GM18526 (cell line): Measurements from ENCODE around the gene HIPK1.

Source experiments
- POLR2A ChIP-seq: IDR thresholded peaks from 3 replicates; pipeline ENCODE4 v1.6.1; 2011; ENCODE audit not compliant: insufficient read length; ENCODE audit errors: extremely low read depth

Gene HIPK1

DNA sequence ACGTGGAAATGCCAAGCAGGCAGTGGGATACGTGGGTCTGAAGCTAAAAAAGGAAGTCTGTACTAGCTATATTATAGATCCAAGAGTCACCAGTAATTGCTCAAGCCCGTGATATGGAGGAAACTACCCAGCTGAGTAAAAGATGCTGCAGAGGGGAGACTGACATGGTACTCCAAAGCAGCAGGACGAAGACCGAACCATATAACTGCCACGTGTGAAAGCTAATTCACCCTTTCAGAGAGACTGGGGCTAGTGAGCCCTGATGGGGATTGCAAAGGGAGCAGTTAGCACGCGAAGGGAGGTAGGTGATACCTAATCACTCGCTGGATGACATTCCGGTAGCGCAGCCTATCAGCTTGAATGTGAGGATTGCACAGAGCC, 24.8 kb upstream of the HIPK1 start:
- TF ChIP-seq POLR2A, result no peak

DNA sequence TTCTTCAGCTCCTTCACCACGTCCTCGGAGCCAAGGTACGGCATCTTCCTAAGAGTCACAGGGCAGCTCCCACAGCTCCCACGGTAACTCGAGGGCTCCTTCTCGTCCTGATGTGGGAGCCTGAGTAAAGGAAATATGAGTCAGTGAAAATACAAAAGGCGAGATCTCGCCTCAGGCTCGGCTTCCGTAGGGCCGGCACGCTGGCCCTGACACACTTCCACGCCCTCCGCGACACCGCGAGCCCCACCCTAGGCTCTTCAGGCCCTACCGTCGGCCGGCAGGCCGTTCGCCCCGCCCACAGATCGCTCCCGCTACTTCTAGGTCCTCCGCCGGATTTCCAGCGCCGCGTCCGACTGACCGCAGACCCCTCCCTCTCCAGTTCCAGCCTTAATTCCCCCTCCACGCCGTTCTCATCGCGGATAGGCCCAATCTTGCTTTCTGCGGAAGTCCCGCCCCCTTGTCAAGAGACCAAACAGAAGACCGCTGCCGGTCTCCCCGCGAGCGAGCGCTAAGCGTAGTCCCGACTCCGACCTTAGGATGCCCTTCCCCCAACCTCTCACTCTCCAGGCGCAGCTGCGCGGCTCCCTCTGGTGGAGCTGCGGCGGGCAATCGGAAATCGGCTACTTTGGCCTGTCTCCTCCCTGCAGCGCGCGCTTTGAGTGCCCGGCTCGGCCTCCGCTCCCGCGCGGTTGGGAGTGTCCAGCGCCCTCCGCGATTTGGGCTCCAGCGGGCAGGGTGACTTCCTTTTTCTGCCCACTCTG, 24.3 kb upstream of the HIPK1 start, which contains the start of the genes AP4B1 and DCLRE1B:
Gene AP4B1 (minus strand): TSS at position 126 of the 761 bp plus-strand sequence. CDS start 82 bp downstream, at position 44.
Gene DCLRE1B (plus strand): TSS at position 653 of the 761 bp plus-strand sequence. CDS start 261 bp downstream, outside the sequence.
- peak; percentile 77 for TF ChIP-seq POLR2A

DNA sequence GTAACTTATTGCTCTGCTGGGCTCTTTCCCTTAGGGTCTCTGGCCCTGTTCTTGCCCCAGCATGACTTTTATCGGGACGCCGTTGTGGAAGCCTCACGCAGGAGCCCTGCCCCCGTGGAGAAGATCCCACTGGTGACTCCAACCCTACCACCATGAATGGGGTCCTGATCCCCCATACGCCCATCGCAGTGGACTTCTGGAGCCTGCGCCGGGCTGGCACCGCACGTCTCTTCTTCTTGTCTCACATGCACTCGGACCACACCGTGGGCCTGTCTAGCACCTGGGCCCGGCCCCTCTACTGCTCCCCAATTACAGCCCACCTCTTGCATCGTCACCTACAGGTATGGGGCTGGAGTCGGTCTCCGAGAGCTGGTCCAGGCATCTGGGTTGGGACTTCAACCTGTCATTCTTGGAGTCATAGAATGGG, 23.7 kb upstream of the HIPK1 start:
- no peak for TF ChIP-seq POLR2A

DNA sequence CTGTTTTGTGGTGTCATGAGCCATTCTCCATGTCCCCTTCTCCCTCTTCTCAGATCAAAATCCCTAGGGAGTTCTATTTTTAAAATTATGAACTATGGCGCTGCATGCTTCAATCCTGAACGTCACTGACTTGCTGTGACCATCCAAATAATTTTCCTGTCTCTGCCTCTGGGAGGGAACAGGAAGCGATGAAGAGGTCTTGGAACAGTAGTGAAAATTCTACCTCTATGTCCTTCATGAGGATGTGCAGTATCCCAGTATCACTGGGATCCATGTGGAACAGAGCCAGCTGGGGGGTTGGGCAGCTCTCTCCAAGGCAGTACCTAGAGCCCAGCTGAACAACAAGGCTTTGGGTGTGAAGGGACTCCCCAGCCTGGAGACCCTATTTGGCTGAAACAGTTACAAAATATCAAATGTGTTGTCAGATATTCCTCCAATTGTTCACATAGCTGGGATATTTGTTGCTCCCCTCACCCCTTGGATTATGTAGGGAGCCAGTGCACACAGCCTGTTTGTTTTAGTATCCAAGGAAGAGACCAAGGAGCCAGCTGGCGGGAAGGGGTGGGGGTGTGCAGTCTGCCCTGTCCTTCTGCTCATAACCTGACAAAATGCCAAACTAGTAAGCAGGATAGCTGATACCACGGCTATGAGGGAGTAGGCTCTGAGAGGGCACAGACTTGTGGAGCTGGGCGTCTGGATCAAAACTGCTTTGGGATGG, 16.4 kb upstream of the HIPK1 start:
- no peak for TF ChIP-seq POLR2A

DNA sequence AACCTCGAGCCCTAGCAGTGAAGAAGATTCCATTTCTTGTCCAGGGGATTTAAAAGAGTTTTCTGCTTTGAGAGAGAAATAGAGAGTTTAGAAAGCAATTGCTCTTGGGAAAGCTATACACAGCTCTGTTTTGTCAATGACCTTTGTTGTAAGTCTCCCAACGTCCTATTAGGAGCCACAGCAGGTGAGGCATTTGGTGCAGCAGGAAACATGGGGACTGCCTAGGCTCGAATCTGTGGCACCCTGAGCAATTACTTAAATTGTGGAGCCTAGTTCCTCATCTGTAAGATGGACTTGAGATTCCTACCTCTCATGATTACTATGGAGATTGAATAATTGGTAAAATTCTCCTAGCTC, 15.8 kb upstream of the HIPK1 start:
- no peak for TF ChIP-seq POLR2A

DNA sequence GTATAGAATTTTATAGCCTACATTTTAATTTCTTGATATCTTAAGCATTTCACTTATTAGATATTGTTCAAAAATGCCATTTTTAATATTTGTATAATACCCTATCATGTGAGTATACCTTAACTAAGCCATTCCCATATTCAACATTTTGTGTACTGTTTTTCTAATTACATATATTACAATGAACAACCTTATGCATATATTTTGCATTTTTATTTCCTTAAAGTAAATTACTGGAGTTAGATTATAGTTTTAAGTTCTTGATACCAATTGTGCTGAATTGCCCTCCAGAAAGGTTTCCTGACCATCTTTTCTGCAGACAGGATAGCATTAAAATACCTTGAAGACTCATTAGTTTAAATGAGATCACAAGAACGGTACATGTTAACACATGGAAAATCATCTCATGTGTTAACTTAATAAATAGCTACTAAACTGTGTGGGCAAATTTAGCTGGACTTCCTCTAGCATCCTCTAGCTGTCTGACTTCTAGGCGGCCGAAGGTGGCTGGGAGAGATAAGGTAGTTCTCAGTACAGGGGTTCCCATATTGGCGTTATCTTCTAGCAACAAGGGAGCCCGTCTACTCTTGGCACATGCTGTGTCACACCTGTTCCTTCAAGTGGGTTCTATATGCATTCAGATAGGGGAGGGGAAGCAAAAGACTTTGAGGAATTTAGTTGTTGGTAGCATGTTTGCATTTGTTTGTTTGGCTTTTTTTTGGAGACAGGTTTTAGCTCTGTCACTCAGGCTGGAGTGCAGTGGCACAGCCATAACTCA, 15.0 kb upstream of the HIPK1 start:
- no peak for TF ChIP-seq POLR2A

DNA sequence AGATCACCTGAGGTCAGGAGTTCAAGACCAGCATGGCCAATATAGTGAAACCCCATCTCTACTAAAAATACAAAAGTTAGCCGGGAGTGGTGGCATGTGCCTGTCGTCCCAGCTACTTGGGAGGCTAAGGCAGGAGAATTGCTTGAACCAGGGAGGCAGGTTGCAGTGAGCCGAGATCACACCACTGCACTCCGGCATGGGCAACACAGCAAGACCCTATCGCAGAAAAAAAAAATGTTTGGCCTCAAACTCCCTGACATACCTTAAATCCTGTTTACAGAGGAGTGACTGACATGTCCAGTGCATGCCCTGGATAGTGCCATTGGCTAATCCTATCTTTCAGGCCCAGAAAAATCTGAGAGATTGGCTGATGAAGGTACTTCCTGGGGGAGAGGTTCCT, 12.2 kb upstream of the HIPK1 start:
- TF ChIP-seq POLR2A, result no peak

DNA sequence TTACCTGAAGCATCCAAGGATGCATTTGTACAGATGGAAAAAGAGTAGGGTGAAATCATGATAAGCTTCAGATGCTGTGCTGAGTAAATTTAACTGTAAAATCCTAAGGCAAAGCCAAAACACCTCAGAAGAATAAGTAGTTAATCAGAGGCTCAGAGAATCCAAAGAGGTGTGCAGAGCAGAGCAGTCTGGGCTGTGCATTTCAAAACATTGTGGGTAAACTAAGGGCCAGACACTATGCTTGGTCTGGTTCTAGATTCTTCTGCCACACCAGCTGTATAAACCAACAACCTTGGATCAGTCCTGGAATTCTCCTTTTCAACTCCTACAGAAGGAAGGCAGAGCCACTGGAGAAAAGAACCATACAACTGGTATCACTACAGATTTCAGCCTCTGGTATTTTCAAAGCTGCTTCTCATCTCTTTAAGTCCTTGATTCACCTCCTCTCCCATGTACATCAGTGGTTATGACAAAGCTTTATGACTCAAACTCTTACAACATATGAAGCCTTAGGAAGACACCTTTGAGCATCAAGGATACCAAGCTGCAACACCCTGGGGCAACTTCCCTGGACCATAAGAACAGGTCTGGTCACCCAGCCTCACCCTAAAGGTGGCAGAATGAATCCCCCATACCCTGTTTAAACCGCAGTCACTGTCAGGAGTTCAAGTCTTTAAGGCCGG, 11.6 kb upstream of the HIPK1 start:
- no peak for TF ChIP-seq POLR2A

DNA sequence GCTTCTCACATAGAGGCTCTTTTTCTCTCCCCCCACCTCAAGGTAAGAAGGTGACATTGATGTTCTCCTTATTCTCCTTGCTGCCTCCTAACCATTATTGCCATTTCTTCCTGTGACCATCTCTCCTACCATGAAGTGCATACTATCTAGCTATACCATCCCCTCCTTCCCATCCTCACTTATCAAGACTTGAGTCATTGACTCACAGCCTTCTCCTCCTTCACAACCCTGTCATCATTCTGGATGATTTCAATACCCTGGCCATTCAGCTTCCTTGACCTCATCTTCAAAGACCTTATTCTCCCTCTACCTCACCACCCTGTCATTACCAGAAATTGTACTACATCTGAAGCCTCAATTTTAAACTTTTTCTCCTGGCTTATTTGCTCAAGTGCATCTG, 10.9 kb upstream of the HIPK1 start:
- no peak for TF ChIP-seq POLR2A

DNA sequence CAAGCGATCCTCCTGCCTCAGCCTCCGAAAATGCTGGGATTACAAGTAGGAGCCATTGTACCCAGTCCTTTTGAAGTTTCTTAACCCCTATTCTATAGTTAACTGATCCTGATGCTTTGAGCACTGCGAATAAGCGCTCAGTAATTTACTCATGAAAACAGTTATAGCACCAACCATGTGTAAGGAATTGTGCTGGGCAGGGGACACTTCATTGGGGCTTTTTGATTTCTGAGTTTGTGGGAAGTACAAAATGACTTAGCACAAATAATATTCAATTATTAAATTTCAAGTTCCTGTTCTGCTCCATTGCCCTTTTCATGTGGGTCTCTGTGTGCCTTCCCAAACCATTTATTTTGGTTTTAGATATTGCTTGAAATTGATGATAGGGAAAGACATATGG, 6.2 kb upstream of the HIPK1 start:
- no peak for TF ChIP-seq POLR2A

DNA sequence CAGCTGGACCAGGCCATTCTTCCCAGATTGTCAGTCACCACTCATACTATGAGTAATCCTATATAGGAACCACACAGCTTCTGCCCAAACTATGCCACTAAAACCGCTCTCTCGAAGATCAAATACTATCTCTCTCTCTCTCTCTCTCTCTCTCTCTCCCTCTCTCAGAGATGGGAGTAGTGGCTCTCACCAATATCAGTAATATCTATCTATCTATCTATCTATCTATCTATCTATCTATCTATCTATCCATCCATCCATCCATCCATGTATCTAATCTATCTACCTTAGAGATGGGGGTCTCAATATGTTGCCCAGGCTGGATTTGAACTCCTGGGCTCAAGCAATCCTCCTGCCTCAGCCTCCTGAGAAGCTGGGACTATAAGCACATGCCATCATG, 4.7 kb upstream of the HIPK1 start:
- no peak for TF ChIP-seq POLR2A

DNA sequence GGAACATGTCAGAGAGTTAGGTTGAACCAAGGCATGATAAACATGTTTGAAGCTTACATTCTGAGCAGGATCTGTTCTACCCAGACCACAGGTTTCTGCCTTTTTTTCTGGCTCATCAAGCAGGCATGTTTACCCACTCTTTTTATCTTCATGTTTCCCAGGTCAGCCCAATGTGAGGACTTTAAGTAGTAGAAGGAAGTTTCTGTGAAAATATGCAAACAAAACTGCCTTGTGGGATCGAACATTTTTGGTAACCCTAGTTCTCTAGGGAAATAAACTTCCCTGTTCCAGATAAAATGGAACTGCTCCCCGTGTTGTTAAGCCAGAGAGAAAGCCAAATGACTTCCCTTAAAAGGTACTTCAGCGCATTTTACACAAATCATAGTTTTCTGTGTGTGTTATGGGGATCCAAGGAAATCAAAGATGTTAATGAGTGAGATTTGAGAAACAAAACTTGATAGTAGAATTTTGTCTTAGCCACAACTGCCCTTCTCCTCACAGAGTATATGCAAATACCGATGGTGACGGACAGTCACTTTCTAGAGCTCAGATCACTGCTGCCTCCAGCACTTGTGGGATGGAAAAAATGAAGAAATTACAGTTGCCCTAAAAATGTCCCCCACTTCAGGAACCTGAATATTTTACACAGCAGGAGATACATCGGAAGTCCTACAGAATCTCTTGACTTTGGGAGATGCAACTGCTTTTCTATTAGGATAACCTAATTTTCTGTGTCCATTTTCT, 765 bp upstream of the HIPK1 start:
- TF ChIP-seq POLR2A, result no peak

DNA sequence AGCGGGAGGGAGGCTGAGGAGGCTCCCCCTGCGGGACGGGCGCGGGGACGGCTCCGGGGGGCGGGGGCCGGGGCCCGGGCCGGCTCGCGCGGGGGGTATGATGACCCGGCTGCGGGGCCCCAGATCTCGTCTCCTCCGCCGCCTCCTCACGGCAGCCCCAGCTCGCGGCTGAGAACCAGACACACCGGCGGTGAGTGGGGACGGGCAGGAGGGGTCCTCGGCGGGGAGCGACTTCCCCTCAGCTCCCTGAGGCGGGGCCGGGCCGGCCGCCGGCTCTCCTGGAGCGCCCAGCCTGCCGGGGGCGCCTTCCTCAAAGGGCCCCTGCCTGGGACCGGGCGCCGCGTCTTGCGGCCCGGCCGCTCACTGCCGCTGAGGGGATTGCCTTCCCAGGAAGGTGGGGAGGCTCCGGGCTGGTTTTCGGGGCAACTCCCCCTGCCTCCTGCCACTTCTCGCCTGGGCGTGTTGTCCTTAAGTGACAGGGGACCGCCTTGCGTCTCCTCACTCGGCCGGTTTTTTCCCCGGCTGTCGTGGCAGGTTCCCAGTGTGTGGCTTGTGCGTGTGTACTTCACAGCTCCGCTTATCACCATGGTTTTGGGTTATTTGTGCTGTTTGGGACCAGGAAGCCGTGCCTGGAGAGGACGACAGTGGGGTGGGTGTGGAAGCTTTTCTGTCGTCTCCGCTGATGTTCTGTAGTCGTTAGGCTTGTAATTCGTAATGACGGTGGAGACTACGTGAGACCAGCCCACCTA, 800 bp downstream of the HIPK1 start:
- TF ChIP-seq POLR2A, result no peak
